ENCODE results near the gene NTM. TPM values are rescaled to one million over a fixed set of nuclear protein-coding genes. Genes with fewer than 3 reads are reported as not detected.

Gene NTM
- total RNA-seq, 1 experiment from 2014 or later, result 8.6 TPM

DNA sequence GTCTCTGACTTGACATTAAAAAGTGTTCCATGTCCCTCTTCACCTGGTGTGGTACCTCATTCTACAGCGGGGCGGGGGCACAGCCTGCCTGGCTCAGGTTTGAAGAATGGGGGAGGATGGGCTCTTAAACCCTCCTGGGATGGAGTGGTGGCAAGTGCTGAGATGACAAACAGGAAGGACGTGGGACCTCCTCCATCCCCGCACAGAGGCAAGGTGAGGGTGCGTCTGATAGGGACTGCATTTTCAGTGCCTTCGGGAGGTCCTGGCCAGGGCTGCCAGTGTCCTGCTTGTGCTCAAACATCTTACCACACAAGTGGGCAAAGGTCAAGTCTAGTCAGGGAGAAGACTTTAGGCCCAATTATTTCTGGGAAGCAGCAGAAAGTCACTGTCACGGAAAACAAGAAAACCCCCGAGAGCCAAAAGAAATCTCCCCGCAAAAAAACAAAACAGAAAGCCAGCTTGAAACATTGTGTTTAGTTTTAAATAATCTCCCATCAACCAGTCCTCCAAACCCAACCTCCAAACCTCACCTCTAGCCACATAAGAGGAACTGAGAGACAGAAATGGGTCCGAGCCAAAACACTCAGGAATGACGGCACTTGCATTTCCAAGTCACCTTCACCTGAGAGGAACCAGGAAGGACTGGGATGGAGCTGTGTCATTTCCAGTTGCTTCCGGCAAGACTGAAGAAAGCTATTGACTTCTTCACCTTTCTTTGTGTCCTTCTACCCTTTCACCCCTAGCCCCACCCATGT lies 966.5 kb downstream of the NTM start:
- Histone ChIP-seq H3K9me3 (ENCODE audit: low read depth, low read length, poor library complexity, severe bottlenecking) (peaks cover 8% of the 10 kb centered on the region), H3K27me3 (replicated peaks; ENCODE audit: insufficient read depth, low read depth, low read length, poor library complexity) (peaks cover 35% of the 10 kb centered on the region), H3K36me3 (ENCODE audit: insufficient read depth, low read length, poor library complexity, severe bottlenecking) (no peaks in the 10 kb centered on the region), H3K27ac (ENCODE audit: low read depth, low read length, poor library complexity, severe bottlenecking) (no peak overlapping the region), H3K4me1 (ENCODE audit: insufficient read depth, low read length, poor library complexity, severe bottlenecking) (no peaks in the 10 kb centered on the region), H3K4me3 (ENCODE audit: low read depth, low read length, poor library complexity, severe bottlenecking) (no peak overlapping the region)
- no TSS peak for BruUV-seq (replicated peaks)
- ChIA-PET POLR2A (ENCODE audit: low non-redundant PET) (no interaction called here), CTCF (no interaction called here)
- TF ChIP-seq, protein P1, sequence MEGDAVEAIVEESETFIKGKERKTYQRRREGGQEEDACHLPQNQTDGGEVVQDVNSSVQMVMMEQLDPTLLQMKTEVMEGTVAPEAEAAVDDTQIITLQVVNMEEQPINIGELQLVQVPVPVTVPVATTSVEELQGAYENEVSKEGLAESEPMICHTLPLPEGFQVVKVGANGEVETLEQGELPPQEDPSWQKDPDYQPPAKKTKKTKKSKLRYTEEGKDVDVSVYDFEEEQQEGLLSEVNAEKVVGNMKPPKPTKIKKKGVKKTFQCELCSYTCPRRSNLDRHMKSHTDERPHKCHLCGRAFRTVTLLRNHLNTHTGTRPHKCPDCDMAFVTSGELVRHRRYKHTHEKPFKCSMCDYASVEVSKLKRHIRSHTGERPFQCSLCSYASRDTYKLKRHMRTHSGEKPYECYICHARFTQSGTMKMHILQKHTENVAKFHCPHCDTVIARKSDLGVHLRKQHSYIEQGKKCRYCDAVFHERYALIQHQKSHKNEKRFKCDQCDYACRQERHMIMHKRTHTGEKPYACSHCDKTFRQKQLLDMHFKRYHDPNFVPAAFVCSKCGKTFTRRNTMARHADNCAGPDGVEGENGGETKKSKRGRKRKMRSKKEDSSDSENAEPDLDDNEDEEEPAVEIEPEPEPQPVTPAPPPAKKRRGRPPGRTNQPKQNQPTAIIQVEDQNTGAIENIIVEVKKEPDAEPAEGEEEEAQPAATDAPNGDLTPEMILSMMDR (conservative IDR thresholded peaks at IDR 0.05; ENCODE audit: low read depth, low read length), result no peak
- no peak for TF ChIP-seq EZH2 (IDR thresholded peaks at IDR 0.05; ENCODE audit: borderline replicate concordance, low read depth, low read length, poor library complexity, severe bottlenecking)
- DNase-seq (ENCODE audit: low spot score), result no peak
- intact Hi-C loops (cut with micrococcal nuclease; ENCODE audit: unreplicated experiment), result no loop called here

DNA sequence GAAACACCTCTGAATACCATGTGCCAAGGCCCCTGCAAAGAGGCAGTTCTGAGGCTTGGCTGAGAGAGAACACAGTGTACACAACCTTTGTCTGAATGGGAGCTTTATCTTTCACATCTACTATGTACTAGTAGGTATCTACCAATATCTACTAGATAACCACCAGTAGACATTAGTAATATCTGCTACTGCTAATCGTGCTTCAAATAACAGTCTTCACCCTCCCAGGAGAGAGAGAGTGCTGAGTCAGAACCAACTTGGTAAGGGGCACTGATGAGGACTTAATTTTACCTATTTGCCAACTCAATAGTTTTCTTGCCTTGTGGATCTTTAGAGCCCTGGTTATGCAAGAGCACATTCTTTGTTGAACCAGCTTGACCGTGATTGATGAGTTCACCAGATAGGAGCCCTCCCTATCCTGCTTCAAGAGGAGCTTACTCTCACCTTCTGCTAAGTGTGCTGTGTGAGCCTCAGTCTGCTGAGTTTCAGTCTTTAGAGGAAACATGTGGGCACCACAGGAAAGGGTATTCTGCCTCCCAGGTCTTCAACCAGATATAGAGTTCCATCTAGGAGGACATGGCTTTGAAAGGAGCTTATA lies 967.5 kb downstream of the NTM start:
- CTCF ChIA-PET, result no interaction called here
- TF ChIP-seq EZH2 (IDR thresholded peaks at IDR 0.05; ENCODE audit: borderline replicate concordance, low read depth, low read length, poor library complexity, severe bottlenecking), result no peak
- TF ChIP-seq, protein P1 (conservative IDR thresholded peaks at IDR 0.05; ENCODE audit: low read depth, low read length), result no peak
- H3K27me3 ChIP-seq (replicated peaks; ENCODE audit: insufficient read depth, low read depth, low read length, poor library complexity), result peaks cover 38% of the 10 kb centered on the region

DNA sequence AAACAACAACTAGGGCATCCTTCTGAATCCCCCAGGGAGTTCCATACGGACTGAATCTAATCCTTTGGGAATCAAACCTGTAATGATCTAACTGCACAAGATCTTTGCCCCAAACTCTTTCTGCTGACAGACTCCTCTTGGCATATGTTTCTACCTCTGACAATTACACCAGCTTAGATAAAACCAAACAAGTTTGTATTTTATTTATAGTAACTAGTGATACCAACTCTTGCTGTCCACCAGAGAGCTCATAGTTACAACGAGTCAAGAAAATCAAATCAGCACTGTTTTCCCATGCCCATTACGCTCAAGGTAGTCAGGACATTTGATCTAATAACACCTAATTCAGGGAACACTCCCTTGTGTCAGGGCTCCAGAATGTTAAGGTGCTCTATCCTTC lies 972.0 kb downstream of the NTM start:
- Histone ChIP-seq H3K27ac (ENCODE audit: low read depth, low read length, poor library complexity, severe bottlenecking) (no peak overlapping the region), H3K4me1 (ENCODE audit: insufficient read depth, low read length, poor library complexity, severe bottlenecking) (no peaks in the 10 kb centered on the region), H3K4me3 (ENCODE audit: low read depth, low read length, poor library complexity, severe bottlenecking) (no peak overlapping the region), H3K36me3 (ENCODE audit: insufficient read depth, low read length, poor library complexity, severe bottlenecking) (no peaks in the 10 kb centered on the region), H3K9me3 (ENCODE audit: low read depth, low read length, poor library complexity, severe bottlenecking) (peaks cover 5% of the 10 kb centered on the region), H3K27me3 (replicated peaks; ENCODE audit: insufficient read depth, low read depth, low read length, poor library complexity) (peaks cover 57% of the 10 kb centered on the region)
- TF ChIP-seq EZH2 (IDR thresholded peaks at IDR 0.05; ENCODE audit: borderline replicate concordance, low read depth, low read length, poor library complexity, severe bottlenecking), result no peak
- TF ChIP-seq, protein P1 (conservative IDR thresholded peaks at IDR 0.05; ENCODE audit: low read depth, low read length), result no peak
- DNase-seq (ENCODE audit: low spot score), result no peak
- CTCF ChIA-PET, result no interaction called here
- intact Hi-C loops (cut with micrococcal nuclease; ENCODE audit: unreplicated experiment), result no loop called here
- no TSS peak for BruUV-seq (replicated peaks)
- POLR2A ChIA-PET (ENCODE audit: low non-redundant PET), result no interaction called here

More for the DNA sequence above, 967.5 kb downstream of the NTM start:
- H3K9me3 ChIP-seq (ENCODE audit: low read depth, low read length, poor library complexity, severe bottlenecking), result peaks cover 8% of the 10 kb centered on the region
- no peak overlapping the region for H3K4me3 ChIP-seq (ENCODE audit: low read depth, low read length, poor library complexity, severe bottlenecking)
- no peaks in the 10 kb centered on the region for H3K36me3 ChIP-seq (ENCODE audit: insufficient read depth, low read length, poor library complexity, severe bottlenecking)
- no peak for DNase-seq (ENCODE audit: low spot score)
- H3K4me1 ChIP-seq (ENCODE audit: insufficient read depth, low read length, poor library complexity, severe bottlenecking), result no peaks in the 10 kb centered on the region
- POLR2A ChIA-PET (ENCODE audit: low non-redundant PET), result no interaction called here
- BruUV-seq (replicated peaks), result no TSS peak
- intact Hi-C loops (cut with micrococcal nuclease; ENCODE audit: unreplicated experiment), result no loop called here
- H3K27ac ChIP-seq (ENCODE audit: low read depth, low read length, poor library complexity, severe bottlenecking), result no peak overlapping the region
